Measurements from ENCODE around the gene ABCC1. TPM values are rescaled to one million over a fixed set of nuclear protein-coding genes. Genes with fewer than 3 reads are reported as not detected.

The ABCC1 gene
- total RNA-seq, 1 experiment from 2014 or later: 25.0 TPM

DNA sequence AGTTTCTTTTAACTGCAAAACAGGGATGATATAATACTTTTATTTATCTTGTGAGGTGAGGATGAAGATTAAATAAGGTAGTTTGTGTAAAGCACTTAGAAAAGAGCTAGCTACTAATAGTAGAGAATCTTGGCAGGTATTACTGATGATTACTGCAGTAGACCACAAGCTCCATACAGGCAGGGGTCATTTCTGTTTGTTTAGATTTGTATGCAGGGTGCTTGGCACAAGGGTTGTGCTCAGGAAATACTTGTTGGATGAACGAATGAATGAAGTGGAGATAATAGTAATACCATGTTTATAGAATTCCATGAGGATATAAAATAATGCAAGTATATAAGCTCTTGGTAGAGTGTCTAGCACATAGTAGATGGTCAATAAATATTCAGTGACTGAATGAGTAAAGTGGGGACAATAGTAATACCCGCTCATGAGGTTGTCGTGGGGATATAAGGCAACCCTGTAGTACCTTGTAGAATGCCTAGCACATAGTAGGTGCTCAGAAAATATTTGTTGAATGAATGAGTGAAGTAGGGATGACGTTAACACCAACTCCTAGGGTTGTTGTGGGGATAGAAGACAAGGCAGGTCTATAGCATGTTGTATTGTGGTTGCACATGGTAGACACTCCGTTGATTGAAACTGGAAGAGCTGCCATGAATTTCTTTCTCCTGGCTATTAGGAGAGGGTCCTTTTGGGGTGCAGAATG is 83.0 kb downstream of the ABCC1 start:
- Histone ChIP-seq H3K4me1 (ENCODE audit: insufficient read depth, low read length, poor library complexity, severe bottlenecking) (no peaks in the 10 kb centered on the region), H3K4me3 (ENCODE audit: low read depth, low read length, poor library complexity, severe bottlenecking) (no peak overlapping the region), H3K36me3 (ENCODE audit: insufficient read depth, low read length, poor library complexity, severe bottlenecking) (peaks cover 6% of the 10 kb centered on the region), H3K27ac (ENCODE audit: low read depth, low read length, poor library complexity, severe bottlenecking) (no peak overlapping the region), H3K27me3 (replicated peaks; ENCODE audit: insufficient read depth, low read depth, low read length, poor library complexity) (no peaks in the 10 kb centered on the region), H3K9me3 (ENCODE audit: low read depth, low read length, poor library complexity, severe bottlenecking) (no peaks in the 10 kb centered on the region)
- no peak for DNase-seq (ENCODE audit: low spot score)
- BruUV-seq (replicated peaks): no TSS peak
- ChIA-PET CTCF (no interaction called here), POLR2A (ENCODE audit: low non-redundant PET) (no interaction called here)
- intact Hi-C loops (cut with micrococcal nuclease; ENCODE audit: unreplicated experiment): no loop called here
- TF ChIP-seq, protein P1, sequence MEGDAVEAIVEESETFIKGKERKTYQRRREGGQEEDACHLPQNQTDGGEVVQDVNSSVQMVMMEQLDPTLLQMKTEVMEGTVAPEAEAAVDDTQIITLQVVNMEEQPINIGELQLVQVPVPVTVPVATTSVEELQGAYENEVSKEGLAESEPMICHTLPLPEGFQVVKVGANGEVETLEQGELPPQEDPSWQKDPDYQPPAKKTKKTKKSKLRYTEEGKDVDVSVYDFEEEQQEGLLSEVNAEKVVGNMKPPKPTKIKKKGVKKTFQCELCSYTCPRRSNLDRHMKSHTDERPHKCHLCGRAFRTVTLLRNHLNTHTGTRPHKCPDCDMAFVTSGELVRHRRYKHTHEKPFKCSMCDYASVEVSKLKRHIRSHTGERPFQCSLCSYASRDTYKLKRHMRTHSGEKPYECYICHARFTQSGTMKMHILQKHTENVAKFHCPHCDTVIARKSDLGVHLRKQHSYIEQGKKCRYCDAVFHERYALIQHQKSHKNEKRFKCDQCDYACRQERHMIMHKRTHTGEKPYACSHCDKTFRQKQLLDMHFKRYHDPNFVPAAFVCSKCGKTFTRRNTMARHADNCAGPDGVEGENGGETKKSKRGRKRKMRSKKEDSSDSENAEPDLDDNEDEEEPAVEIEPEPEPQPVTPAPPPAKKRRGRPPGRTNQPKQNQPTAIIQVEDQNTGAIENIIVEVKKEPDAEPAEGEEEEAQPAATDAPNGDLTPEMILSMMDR (conservative IDR thresholded peaks at IDR 0.05; ENCODE audit: low read depth, low read length): no peak

DNA sequence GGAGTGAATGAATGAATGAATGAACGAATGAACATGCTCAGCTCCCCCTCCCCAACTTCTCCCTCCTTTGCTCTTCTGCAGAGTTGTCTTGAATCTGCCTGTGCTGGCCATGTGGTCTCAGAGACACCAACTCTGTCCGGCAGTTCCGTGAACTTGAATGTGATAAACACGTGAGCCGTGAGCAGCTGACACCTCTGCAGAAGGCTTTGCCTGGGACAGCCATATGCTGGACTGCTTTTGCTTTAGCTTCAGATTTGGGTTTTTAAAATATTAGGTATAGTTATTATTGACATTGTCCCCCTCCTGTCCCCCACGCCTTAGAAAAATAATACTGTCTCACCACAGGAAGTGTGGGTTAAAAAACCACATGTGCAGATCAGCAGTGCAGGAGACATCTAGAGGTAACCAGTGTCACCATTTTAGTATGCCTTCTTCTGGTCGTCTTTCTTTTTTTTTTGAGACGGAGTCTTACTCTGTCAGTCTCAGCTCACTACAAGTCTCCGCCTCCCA is 83.8 kb downstream of the ABCC1 start:
- intact Hi-C loops (cut with micrococcal nuclease; ENCODE audit: unreplicated experiment): no loop called here
- ChIA-PET CTCF (no interaction called here), POLR2A (ENCODE audit: low non-redundant PET) (no interaction called here)
- Histone ChIP-seq H3K9me3 (ENCODE audit: low read depth, low read length, poor library complexity, severe bottlenecking) (no peaks in the 10 kb centered on the region), H3K4me3 (ENCODE audit: low read depth, low read length, poor library complexity, severe bottlenecking) (no peak overlapping the region), H3K4me1 (ENCODE audit: insufficient read depth, low read length, poor library complexity, severe bottlenecking) (no peaks in the 10 kb centered on the region), H3K27ac (ENCODE audit: low read depth, low read length, poor library complexity, severe bottlenecking) (no peak overlapping the region), H3K36me3 (ENCODE audit: insufficient read depth, low read length, poor library complexity, severe bottlenecking) (peaks cover 7% of the 10 kb centered on the region), H3K27me3 (replicated peaks; ENCODE audit: insufficient read depth, low read depth, low read length, poor library complexity) (no peaks in the 10 kb centered on the region)
- TF ChIP-seq, protein P1 (conservative IDR thresholded peaks at IDR 0.05; ENCODE audit: low read depth, low read length): no peak
- TF ChIP-seq EZH2 (IDR thresholded peaks at IDR 0.05; ENCODE audit: borderline replicate concordance, low read depth, low read length, poor library complexity, severe bottlenecking): no peak
- no peak for DNase-seq (ENCODE audit: low spot score)
- BruUV-seq (replicated peaks): no TSS peak

DNA sequence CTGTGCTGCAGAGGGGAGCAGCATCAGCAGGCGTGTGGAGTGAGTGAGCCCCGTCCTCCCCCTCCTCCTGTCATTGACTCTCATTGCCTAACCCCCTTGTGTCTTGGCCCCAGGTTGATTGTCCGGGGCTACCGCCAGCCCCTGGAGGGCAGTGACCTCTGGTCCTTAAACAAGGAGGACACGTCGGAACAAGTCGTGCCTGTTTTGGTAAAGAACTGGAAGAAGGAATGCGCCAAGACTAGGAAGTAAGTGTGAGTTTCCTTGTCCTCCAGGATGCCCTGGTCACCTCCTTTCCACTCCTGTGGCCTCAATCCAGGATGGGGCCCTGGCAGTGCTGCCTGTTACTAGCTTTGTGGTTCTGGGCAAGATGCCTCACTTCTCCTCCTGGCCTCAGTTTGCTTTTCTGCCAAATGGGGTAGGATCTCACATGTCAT is 87.0 kb downstream of the ABCC1 start:
- Histone ChIP-seq H3K27me3 (replicated peaks; ENCODE audit: insufficient read depth, low read depth, low read length, poor library complexity) (no peaks in the 10 kb centered on the region), H3K4me3 (ENCODE audit: low read depth, low read length, poor library complexity, severe bottlenecking) (no peak overlapping the region), H3K27ac (ENCODE audit: low read depth, low read length, poor library complexity, severe bottlenecking) (no peak overlapping the region), H3K4me1 (ENCODE audit: insufficient read depth, low read length, poor library complexity, severe bottlenecking) (no peaks in the 10 kb centered on the region), H3K36me3 (ENCODE audit: insufficient read depth, low read length, poor library complexity, severe bottlenecking) (peaks cover 7% of the 10 kb centered on the region), H3K9me3 (ENCODE audit: low read depth, low read length, poor library complexity, severe bottlenecking) (no peaks in the 10 kb centered on the region)
- BruUV-seq (replicated peaks): no TSS peak
- ChIA-PET CTCF (interaction anchor here (0.6 kb wide), 1 partner anchor 32 kb away, joined by 3 read pairs; no protein-coding TSS in a partner anchor), POLR2A (ENCODE audit: low non-redundant PET) (no interaction called here)
- intact Hi-C loops (cut with micrococcal nuclease; ENCODE audit: unreplicated experiment): no loop called here
- no peak for DNase-seq (ENCODE audit: low spot score)
- TF ChIP-seq, protein P1 (conservative IDR thresholded peaks at IDR 0.05; ENCODE audit: low read depth, low read length): no peak
